Adrenal gland (tissue), 5 donors: ENCODE results near the gene PSTK.

Source experiments
- CTCF ChIP-seq, 6 experiments: fragments of 450-650 bp in 4 of 6; fragments of 200-600 bp in 2 of 6; sonication (generic) in 1 of 6; IDR thresholded peaks; 1 replicate in 5 of 6; 2 replicates in 1 of 6; pipeline versions ENCODE4 v1.5.1 to v1.8.0; 2016 to 2021; ENCODE audit warnings: antibody characterized with exemption in 6 of 6, mild to moderate bottlenecking in 2 of 6, moderate library complexity in 1 of 6
- POLR2A ChIP-seq, 2 donors: fragments of 450-650 bp; IDR thresholded peaks; one replicate each; pipeline ENCODE4 v1.6.1; 2017; ENCODE audit warnings: antibody characterized with exemption in 2 of 2, mild to moderate bottlenecking in 2 of 2, moderate library complexity in 1 of 2
- donor health status: DM: no; HTN: no; CAD: no.

- TF ChIP-seq CTCF (IDR thresholded peaks at IDR 0.05) = no peak
- TF ChIP-seq POLR2A (IDR thresholded peaks at IDR 0.05) = no peak
These were observed 34.6 kb downstream of the PSTK start for GRCh38 chr10:123014772-123015171.
